GM23338 (cell line): ENCODE data around the gene CSTF1. TPM values are rescaled to one million over a fixed set of nuclear protein-coding genes. Genes with fewer than 3 reads are reported as not detected.

Experiments used
- ATAC-seq: fragments of 200-7000 bp; cut with Tn5 transposase; 3 replicates; pipeline ENCODE4 v1.9.1; 2020
- DNase-seq: peaks from one replicate; pipeline ENCODE4 v3.0.0-alpha.2; 2015; ENCODE audit warnings: low spot score
- H2AFZ ChIP-seq: fragments of 200-600 bp; sonication (generic); 2 replicates; pipeline ENCODE4 v1.8.0; 2016; ENCODE audit warnings: antibody characterized with exemption, mild to moderate bottlenecking, moderate library complexity
- H3F3A ChIP-seq: fragments of 200-600 bp; sonication (generic); replicated peaks from 2 replicates; pipeline ENCODE4 v1.8.0; 2017; ENCODE audit warnings: antibody characterized with exemption, mixed run types, low read depth
- H3K27ac ChIP-seq: fragments of 200-600 bp; sonication (generic); 2 replicates; pipeline ENCODE4 v1.6.1; 2016; ENCODE audit warnings: low read depth
- H3K27me3 ChIP-seq: fragments of 200-600 bp; sonication (generic); 2 replicates; pipeline ENCODE4 v1.8.0; 2016; ENCODE audit warnings: mild to moderate bottlenecking, mixed run types, moderate library complexity; ENCODE audit not compliant: insufficient read depth
- H3K36me3 ChIP-seq: fragments of 200-600 bp; sonication (generic); 2 replicates; pipeline ENCODE4 v1.8.0; 2016; ENCODE audit warnings: mild to moderate bottlenecking; ENCODE audit not compliant: insufficient read depth
- H3K4me1 ChIP-seq: fragments of 200-600 bp; sonication (generic); 2 replicates; pipeline ENCODE4 v1.8.0; 2016; ENCODE audit warnings: mild to moderate bottlenecking, moderate library complexity; ENCODE audit not compliant: insufficient read depth
- H3K4me2 ChIP-seq: fragments of 200-600 bp; sonication (generic); 2 replicates; pipeline ENCODE4 v1.7.1; 2017; ENCODE audit warnings: mixed run types
- H3K4me3 ChIP-seq: fragments of 200-600 bp; sonication (generic); 2 replicates; pipeline ENCODE4 v1.6.1; 2016; ENCODE audit warnings: mixed run types
- H3K79me2 ChIP-seq: fragments of 200-600 bp; sonication (generic); replicated peaks from 2 replicates; pipeline ENCODE4 v1.8.0; 2017; ENCODE audit warnings: mild to moderate bottlenecking; ENCODE audit not compliant: insufficient read depth
- H3K9me2 ChIP-seq: fragments of 200-600 bp; sonication (generic); 2 replicates; pipeline ENCODE4 v1.8.0; 2017; ENCODE audit not compliant: insufficient read depth
- H4K20me1 ChIP-seq: fragments of 200-600 bp; sonication (generic); replicated peaks from 2 replicates; pipeline ENCODE4 v1.8.0; 2017; ENCODE audit warnings: mild to moderate bottlenecking; ENCODE audit not compliant: insufficient read depth
- H3K27ac Mint-ChIP-seq: 2 replicates; pipeline ENCODE4 v1.8.0; 2020; ENCODE audit warnings: inconsistent platforms, mild to moderate bottlenecking, moderate library complexity, mixed read lengths
- H3K27me3 Mint-ChIP-seq: 3 replicates; pipeline ENCODE4 v1.8.0; 2022; ENCODE audit warnings: low read depth, mild to moderate bottlenecking, moderate library complexity, mixed read lengths, inconsistent platforms; ENCODE audit not compliant: insufficient read depth, poor library complexity
- H3K36me3 Mint-ChIP-seq: 3 replicates; pipeline ENCODE4 v1.8.0; 2021; ENCODE audit warnings: low read depth, mild to moderate bottlenecking, inconsistent platforms, moderate library complexity, mixed read lengths
- H3K4me1 Mint-ChIP-seq: 3 replicates; pipeline ENCODE4 v1.8.0; 2020; ENCODE audit warnings: mild to moderate bottlenecking, inconsistent platforms, mixed read lengths
- H3K4me3 Mint-ChIP-seq: 3 replicates; pipeline ENCODE4 v1.8.0; 2021; ENCODE audit warnings: moderate library complexity, mild to moderate bottlenecking, inconsistent platforms, mixed read lengths
- H3K9me3 Mint-ChIP-seq: 3 replicates; pipeline ENCODE4 v1.8.0; 2020; ENCODE audit warnings: moderate library complexity, mild to moderate bottlenecking, inconsistent platforms, mixed read lengths
- CREB1 ChIP-seq: fragments of 250-450 bp; sonication (Bioruptor Pico); IDR thresholded peaks from 2 replicates; pipeline ENCODE4 v1.5.0; 2020; ENCODE audit warnings: low read depth, mild to moderate bottlenecking, moderate library complexity
- CTCF ChIP-seq, 2 experiments: fragments of 200-600 bp in 1 of 2; sonication (generic) in 1 of 2; conservative IDR thresholded peaks; 2 replicates each; pipeline versions ENCODE4 v1.5.1 to v1.6.1; 2016 to 2017; ENCODE audit warnings: antibody characterized with exemption in 2 of 2, low read depth in 2 of 2, mild to moderate bottlenecking in 2 of 2, moderate library complexity in 1 of 2
- ETS1 ChIP-seq: IDR thresholded peaks from 2 replicates; pipeline ENCODE4 v1.6.1; 2016; ENCODE audit warnings: antibody characterized with exemption
- EZH2 ChIP-seq: fragments of 200-600 bp; sonication (generic); IDR thresholded peaks from one replicate; pipeline ENCODE4 v1.8.0; 2017; ENCODE audit warnings: antibody characterized with exemption, mild to moderate bottlenecking, low read depth; ENCODE audit not compliant: unreplicated experiment
- EZH2phosphoT487 ChIP-seq: fragments of 200-600 bp; sonication (generic); IDR thresholded peaks from one replicate; pipeline ENCODE4 v1.8.1; 2018; ENCODE audit warnings: antibody characterized with exemption; ENCODE audit not compliant: unreplicated experiment
- JUNB ChIP-seq: IDR thresholded peaks from one replicate; pipeline ENCODE4 v1.6.1; 2016; ENCODE audit warnings: antibody characterized with exemption; ENCODE audit not compliant: unreplicated experiment
- NANOG ChIP-seq: IDR thresholded peaks from 2 replicates; pipeline ENCODE4 v1.6.1; 2016; ENCODE audit warnings: antibody characterized with exemption, borderline replicate concordance
- POLR2AphosphoS5 ChIP-seq: IDR thresholded peaks from 2 replicates; pipeline ENCODE4 v1.6.1; 2016; ENCODE audit warnings: antibody characterized with exemption, low read depth
- REST ChIP-seq: IDR thresholded peaks from one replicate; pipeline ENCODE4 v1.6.1; 2018; ENCODE audit warnings: antibody characterized with exemption; ENCODE audit not compliant: unreplicated experiment
- STAT1 ChIP-seq: IDR thresholded peaks from one replicate; pipeline ENCODE4 v1.6.1; 2016; ENCODE audit warnings: antibody characterized with exemption; ENCODE audit not compliant: unreplicated experiment
- ZNF114 ChIP-seq: fragments of 250-450 bp; sonication (Bioruptor Pico); IDR thresholded peaks from 2 replicates; pipeline ENCODE4 v1.5.0; 2020; ENCODE audit warnings: mild to moderate bottlenecking, moderate library complexity
- ZNF331 ChIP-seq: fragments of 250-450 bp; sonication (Bioruptor Pico); IDR thresholded peaks from 2 replicates; pipeline ENCODE4 v1.5.0; 2020; ENCODE audit warnings: low read depth, mild to moderate bottlenecking, moderate library complexity
- ZNF462 ChIP-seq: fragments of 250-450 bp; sonication (Bioruptor Pico); IDR thresholded peaks from 2 replicates; pipeline ENCODE4 v1.5.0; 2020; ENCODE audit warnings: mild to moderate bottlenecking, moderate library complexity
- polyA plus RNA-seq: library from polyadenylated mRNA; unstranded; fragments of >200 nt; fragmentation: Nextera tagmentation; extraction: Ambion mirVana; gene quantifications from 2 replicates; pipeline ENCODE4 v1.2.1, GENCODE V29; 2016
- total RNA-seq: library from RNA; depleted of rRNA; stranded (reverse); fragments of >200 nt; shearing (Covaris generic); gene quantifications from 2 replicates; pipeline ENCODE4 v1.2.3, GENCODE V29; 2014

Gene CSTF1
- total and polyA plus RNA-seq, 2 experiments from 2014 or later, result 21.5 to 62.3 TPM

- H3K4me3 ChIP-seq, result no peak overlapping the region
- H3K79me2 ChIP-seq, result no peaks in the 10 kb centered on the region
- no peaks in the 10 kb centered on the region for H3K9me2 ChIP-seq
- H3K4me2 ChIP-seq, result no peak overlapping the region
- ATAC-seq (no peak), DNase-seq (no peak)
- no peaks in the 10 kb centered on the region for H3K4me1 ChIP-seq
- TF ChIP-seq ZNF114 (CRISPR knock-in tag), result no peak
- TF ChIP-seq EZH2phosphoT487, result no peak
- no peak for TF ChIP-seq ZNF331 (CRISPR knock-in tag)
- no peak for TF ChIP-seq STAT1
- TF ChIP-seq ZNF462 (CRISPR knock-in tag), result no peak
- TF ChIP-seq POLR2AphosphoS5, result no peak
- TF ChIP-seq ETS1, result no peak
- no peak for TF ChIP-seq EZH2
- no peak for TF ChIP-seq CREB1
- no peak for TF ChIP-seq JUNB
- TF ChIP-seq CTCF (conservative IDR thresholded peaks at IDR 0.05; ENCODE audit: low read depth in 2 of 2), result no peak
- no peak for TF ChIP-seq NANOG
- TF ChIP-seq REST, result no peak
- no peak overlapping the region for H2AFZ ChIP-seq
- no peaks in the 10 kb centered on the region for H3K36me3 ChIP-seq
- no peaks in the 10 kb centered on the region for H4K20me1 ChIP-seq
- no peaks in the 10 kb centered on the region; the same call in 2 of the 3 replicates for H3K36me3 Mint-ChIP-seq
- no peaks in the 10 kb centered on the region for H3F3A ChIP-seq
- H3K27me3 Mint-ChIP-seq, result peaks cover 18% of the 10 kb centered on the region
- H3K27me3 ChIP-seq, result no peaks in the 10 kb centered on the region
- H3K4me3 Mint-ChIP-seq, result no peak overlapping the region
- no peak overlapping the region for H3K27ac Mint-ChIP-seq
- H3K4me1 Mint-ChIP-seq, result no peaks in the 10 kb centered on the region; the same call in 2 of the 3 replicates
- H3K27ac ChIP-seq, result no peak overlapping the region
- no peaks in the 10 kb centered on the region; the same call in 2 of the 3 replicates for H3K9me3 Mint-ChIP-seq
Observed at GRCh38 chr20:56430957-56431356, 38.5 kb downstream of the CSTF1 start.
